ENCODE results near the gene GLYR1. TPM values are rescaled to one million over a fixed set of nuclear protein-coding genes. Genes with fewer than 3 reads are reported as not detected.

Gene GLYR1
- total and polyA plus RNA-seq, 2 donors (not counting 1 experiment from before 2014, with no cell fraction given): 34.0 to 137 TPM

DNA sequence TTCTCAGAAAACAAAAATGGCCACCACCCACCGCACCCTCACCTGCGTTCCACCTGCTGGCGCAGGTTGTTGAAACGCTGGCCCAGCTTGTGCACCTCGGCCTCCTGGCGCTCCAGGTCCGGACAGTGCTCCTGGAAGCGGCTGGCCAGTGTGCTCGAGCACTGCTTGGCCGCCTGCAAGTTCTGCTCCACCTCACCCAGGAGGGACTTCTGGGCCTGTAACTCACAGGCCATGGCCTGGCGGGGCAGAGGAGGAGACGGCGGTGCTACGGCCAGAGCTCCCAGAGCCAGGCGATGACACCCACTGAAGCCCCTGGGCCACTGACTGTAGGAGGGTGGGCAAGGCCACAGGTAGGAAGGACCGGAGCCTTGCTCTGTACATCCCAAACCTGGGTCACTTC lies 43.6 kb upstream of the GLYR1 start:
- H4K20me1 ChIP-seq (ENCODE audit: control insufficient read depth, insufficient read depth, low read length, poor library complexity, severe bottlenecking): no peaks in the 10 kb centered on the region
- no peaks in the 10 kb centered on the region for H3K4me1 ChIP-seq (ENCODE audit: control insufficient read depth in 2 of 2, insufficient read depth in 2 of 2, low read length in 2 of 2)
- ATAC-seq (ENCODE audit: low read depth) (no peak), DNase-seq (no peak)
- ChIA-PET CTCF (interaction anchor here (0.6 kb wide), 1 partner anchor 195 kb away, joined by 3 read pairs; no protein-coding TSS in a partner anchor), POLR2A (no interaction called here)
- no peaks in the 10 kb centered on the region for H3K27me3 ChIP-seq (replicated peaks in 1 of 4; ENCODE audit: control extremely low read depth in 1 of 4, control insufficient read depth in 3 of 4, insufficient read depth in 4 of 4, low read length in 3 of 4)
- H3K4me3 ChIP-seq (ENCODE audit: control extremely low read depth in 1 of 5, extremely low read depth in 1 of 5, insufficient read depth in 1 of 5, low read depth in 2 of 5, low read length in 4 of 5): no peak overlapping the region
- intact Hi-C loops (cut with micrococcal nuclease): no loop called here
- Mint-ChIP-seq H3K9me3 (ENCODE audit: insufficient read depth) (no peaks in the 10 kb centered on the region), H3K4me1 (no peaks in the 10 kb centered on the region), H3K27ac (no peak overlapping the region), H3K4me3 (no peak overlapping the region), H3K27me3 (no peaks in the 10 kb centered on the region)
- no peaks in the 10 kb centered on the region for H3K9me3 ChIP-seq (ENCODE audit: control extremely low read depth in 1 of 3, control insufficient read depth in 2 of 3, insufficient read depth in 1 of 3, low read length in 2 of 3)
- 96% methylated on average over 16 of the region's 16 CpGs for WGBS (ENCODE audit: insufficient coverage)
- H3K79me2 ChIP-seq (ENCODE audit: control insufficient read depth, insufficient read depth, low read length): no peaks in the 10 kb centered on the region
- no peak overlapping the region for H2AFZ ChIP-seq (ENCODE audit: insufficient read depth, low read depth, low read length, poor library complexity, severe bottlenecking)
- TF ChIP-seq, protein P1, sequence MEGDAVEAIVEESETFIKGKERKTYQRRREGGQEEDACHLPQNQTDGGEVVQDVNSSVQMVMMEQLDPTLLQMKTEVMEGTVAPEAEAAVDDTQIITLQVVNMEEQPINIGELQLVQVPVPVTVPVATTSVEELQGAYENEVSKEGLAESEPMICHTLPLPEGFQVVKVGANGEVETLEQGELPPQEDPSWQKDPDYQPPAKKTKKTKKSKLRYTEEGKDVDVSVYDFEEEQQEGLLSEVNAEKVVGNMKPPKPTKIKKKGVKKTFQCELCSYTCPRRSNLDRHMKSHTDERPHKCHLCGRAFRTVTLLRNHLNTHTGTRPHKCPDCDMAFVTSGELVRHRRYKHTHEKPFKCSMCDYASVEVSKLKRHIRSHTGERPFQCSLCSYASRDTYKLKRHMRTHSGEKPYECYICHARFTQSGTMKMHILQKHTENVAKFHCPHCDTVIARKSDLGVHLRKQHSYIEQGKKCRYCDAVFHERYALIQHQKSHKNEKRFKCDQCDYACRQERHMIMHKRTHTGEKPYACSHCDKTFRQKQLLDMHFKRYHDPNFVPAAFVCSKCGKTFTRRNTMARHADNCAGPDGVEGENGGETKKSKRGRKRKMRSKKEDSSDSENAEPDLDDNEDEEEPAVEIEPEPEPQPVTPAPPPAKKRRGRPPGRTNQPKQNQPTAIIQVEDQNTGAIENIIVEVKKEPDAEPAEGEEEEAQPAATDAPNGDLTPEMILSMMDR (IDR thresholded peaks at IDR 0.05): no peak
- TF ChIP-seq EZH2 (IDR thresholded peaks at IDR 0.05; ENCODE audit: borderline replicate concordance, insufficient read depth, low read depth, low read length, poor library complexity, severe bottlenecking): no peak
- no peak overlapping the region for H3K4me2 ChIP-seq (replicated peaks; ENCODE audit: low read depth, low read length, poor library complexity, severe bottlenecking)
- H3K9ac ChIP-seq (ENCODE audit: low read length): no peak overlapping the region
- H3K27ac ChIP-seq (ENCODE audit: low read length in 2 of 2): no peak overlapping the region
- H3K36me3 ChIP-seq (replicated peaks in 1 of 2; ENCODE audit: control extremely low read depth in 1 of 2, control insufficient read depth in 1 of 2, extremely low read depth in 1 of 2, insufficient read depth in 2 of 2, low read length in 1 of 2): peaks cover 0 to 1% of the 10 kb centered on the region in 2 experiments

DNA sequence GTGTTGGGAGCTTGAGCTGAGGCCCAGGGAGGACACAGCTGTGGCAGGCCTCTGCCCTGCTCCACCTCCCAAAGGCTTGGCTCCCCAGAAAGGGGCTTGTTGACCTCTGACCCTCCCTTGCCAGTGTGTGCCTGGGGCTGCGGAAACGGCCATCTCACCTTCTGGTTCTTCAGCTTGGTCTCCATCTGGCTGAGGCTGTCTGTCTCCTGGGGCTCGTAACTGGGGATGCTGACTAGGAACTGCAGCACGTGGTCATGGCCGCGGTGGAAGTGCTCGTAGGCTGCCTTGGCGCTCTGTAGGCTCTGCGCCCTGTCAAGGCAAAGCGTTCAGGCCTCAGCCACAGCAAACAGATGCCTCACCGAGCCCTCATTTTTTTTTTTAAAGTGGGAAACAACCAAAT lies 42.9 kb upstream of the GLYR1 start:
- Histone ChIP-seq H3K36me3 (replicated peaks in 1 of 2; ENCODE audit: control extremely low read depth in 1 of 2, control insufficient read depth in 1 of 2, extremely low read depth in 1 of 2, insufficient read depth in 2 of 2, low read length in 1 of 2) (peaks cover 0 to 8% of the 10 kb centered on the region in 2 experiments), H3K9ac (ENCODE audit: low read length) (no peak overlapping the region), H3K4me1 (ENCODE audit: control insufficient read depth in 2 of 2, insufficient read depth in 2 of 2, low read length in 2 of 2) (no peaks in the 10 kb centered on the region), H3K4me2 (replicated peaks; ENCODE audit: low read depth, low read length, poor library complexity, severe bottlenecking) (no peak overlapping the region), H2AFZ (ENCODE audit: insufficient read depth, low read depth, low read length, poor library complexity, severe bottlenecking) (no peak overlapping the region), H3K4me3 (ENCODE audit: control extremely low read depth in 1 of 5, extremely low read depth in 1 of 5, insufficient read depth in 1 of 5, low read depth in 2 of 5, low read length in 4 of 5) (no peak overlapping the region), H4K20me1 (ENCODE audit: control insufficient read depth, insufficient read depth, low read length, poor library complexity, severe bottlenecking) (no peaks in the 10 kb centered on the region), H3K79me2 (ENCODE audit: control insufficient read depth, insufficient read depth, low read length) (no peaks in the 10 kb centered on the region), H3K27me3 (replicated peaks in 1 of 4; ENCODE audit: control extremely low read depth in 1 of 4, control insufficient read depth in 3 of 4, insufficient read depth in 4 of 4, low read length in 3 of 4) (no peaks in the 10 kb centered on the region), H3K9me3 (ENCODE audit: control extremely low read depth in 1 of 3, control insufficient read depth in 2 of 3, insufficient read depth in 1 of 3, low read length in 2 of 3) (no peaks in the 10 kb centered on the region), H3K27ac (ENCODE audit: low read length in 2 of 2) (no peak overlapping the region)
- Mint-ChIP-seq H3K4me1 (no peaks in the 10 kb centered on the region), H3K4me3 (no peak overlapping the region), H3K27me3 (no peaks in the 10 kb centered on the region), H3K9me3 (ENCODE audit: insufficient read depth) (no peaks in the 10 kb centered on the region), H3K27ac (no peak overlapping the region)
- CTCF ChIA-PET: interaction anchor here (0.6 kb wide), 1 partner anchor 196 kb away, joined by 3 read pairs; no protein-coding TSS in a partner anchor
- no peak for TF ChIP-seq EZH2 (IDR thresholded peaks at IDR 0.05; ENCODE audit: borderline replicate concordance, insufficient read depth, low read depth, low read length, poor library complexity, severe bottlenecking)
- TF ChIP-seq, protein P1 (IDR thresholded peaks at IDR 0.05): no peak
- intact Hi-C loops (cut with micrococcal nuclease): no loop called here
- ATAC-seq (ENCODE audit: low read depth) (no peak), DNase-seq (no peak)
- POLR2A ChIA-PET: no interaction called here
- WGBS (ENCODE audit: insufficient coverage): 92% methylated on average over 10 of the region's 11 CpGs

Data from B cell (primary cell).